Measurements from ENCODE around the gene ACER1.

The ACER1 gene

GRCh38 chr19:6263735-6264444 is 69.5 kb downstream of the ACER1 start:
- no peak for DNase-seq

DNA sequence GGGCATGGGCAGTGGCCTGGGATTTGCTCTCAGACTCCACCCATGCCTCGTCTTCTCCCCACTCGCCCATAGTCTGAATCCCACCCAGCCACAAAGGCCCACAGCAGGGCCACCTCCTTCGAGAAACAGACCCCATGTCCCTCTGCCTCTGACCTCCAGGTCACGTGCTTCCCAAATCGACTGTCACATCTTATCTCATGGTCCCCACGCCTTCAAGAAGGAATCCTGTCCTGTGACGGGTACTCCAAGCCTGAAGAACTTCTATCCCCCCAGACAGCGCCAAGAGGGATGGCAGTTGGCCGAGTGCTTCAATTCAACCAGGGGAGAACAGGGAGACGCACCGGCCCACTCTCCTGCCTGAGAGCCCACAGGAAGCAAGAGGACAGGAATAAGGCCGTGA is 70.1 kb downstream of the ACER1 start:
- DNase-seq: no peak

DNA sequence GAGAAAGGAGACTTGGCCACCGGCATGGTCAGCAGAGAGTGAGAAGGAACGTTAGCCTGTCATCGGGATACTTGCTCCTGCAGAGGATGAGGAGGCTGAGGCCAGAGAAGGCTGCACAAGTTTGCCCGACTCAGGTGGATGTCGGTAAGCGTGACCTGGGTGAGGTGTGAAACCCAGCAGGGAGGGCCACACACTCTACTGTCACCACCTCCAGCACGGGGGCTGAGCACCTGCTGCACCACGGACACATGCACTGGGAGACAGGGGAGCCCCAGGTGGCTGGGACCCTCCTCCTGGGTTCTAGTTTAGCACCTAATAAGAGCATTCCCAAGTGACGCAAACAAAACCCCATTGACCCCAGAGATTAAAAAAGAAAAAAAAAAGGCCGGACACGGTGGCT is 70.9 kb downstream of the ACER1 start:
- no peak for DNase-seq

DNA sequence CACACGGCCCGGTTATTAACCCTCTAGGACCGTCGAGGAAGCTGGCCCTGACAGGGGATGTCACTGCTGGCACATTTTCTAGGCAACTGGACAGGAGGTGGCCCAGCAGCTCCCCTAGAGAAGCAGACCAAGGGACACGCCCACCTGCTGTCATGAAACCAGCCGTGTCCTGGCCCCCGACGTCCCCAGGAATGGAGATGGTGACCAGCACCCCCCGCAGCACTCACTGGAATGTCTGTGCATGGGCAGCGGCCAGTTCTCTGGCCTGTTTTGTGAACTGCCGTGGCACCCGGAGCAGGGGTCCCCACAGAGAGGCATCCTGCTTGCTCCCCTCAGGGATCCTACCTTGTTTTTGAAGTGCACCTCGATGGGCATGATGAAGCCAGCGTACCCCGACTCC is 71.5 kb downstream of the ACER1 start:
- no peak for DNase-seq

DNA sequence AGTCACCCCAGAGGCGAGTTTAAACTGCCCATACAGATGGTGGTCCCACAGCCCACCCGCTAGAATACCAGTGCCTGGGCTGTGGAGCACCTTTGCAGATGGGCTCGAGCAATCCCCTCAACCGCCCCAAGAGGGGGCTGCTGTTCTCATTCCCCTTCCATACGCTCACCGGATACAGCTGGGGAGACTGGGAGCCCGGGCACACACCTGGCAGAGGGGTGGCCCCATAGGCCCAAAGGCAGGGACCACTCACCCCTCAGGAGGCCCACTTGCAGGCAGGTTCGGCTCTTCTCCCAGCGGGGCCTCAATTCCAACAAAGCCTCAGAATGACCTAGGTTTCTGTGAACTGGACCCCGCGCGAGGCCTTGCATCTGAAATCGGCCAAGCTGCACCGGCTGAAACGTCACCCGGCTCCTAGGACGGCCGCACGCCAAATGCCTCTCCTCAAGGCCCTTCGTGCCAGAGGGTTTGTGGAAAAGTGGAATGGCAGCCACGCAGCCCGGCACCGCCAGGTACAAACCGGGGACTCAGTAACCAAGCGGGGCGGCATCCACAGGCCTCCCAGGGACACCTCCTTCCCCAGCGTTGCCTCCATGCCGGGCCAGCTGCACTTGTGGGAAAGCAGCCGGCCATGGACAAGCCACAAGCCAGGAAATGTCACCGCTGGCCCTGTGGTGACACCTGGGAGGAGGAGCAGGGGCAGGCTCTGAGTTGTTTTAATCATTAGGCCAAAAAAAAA is 72.3 kb downstream of the ACER1 start:
- DNase-seq: no peak

DNA sequence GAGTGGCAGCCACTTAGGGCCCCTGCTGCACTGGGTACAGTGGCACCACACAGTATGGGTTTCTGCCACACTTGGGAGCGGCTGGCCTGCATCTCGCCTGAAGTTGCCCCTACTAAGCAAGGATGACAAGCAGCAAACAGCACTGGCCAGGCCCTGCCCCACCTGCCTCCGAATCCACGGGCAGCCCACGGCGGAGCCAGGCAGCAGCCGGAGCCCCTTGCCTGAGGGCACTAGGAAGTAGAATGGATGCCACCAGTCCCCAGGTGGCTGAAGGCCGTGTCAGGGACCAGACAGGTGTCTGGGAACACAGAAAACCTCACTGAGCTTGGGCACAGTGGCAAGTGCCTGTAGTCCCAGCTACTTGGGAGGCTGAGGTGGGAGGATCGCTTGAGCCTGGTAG is 73.0 kb downstream of the ACER1 start:
- DNase-seq: no peak

DNA sequence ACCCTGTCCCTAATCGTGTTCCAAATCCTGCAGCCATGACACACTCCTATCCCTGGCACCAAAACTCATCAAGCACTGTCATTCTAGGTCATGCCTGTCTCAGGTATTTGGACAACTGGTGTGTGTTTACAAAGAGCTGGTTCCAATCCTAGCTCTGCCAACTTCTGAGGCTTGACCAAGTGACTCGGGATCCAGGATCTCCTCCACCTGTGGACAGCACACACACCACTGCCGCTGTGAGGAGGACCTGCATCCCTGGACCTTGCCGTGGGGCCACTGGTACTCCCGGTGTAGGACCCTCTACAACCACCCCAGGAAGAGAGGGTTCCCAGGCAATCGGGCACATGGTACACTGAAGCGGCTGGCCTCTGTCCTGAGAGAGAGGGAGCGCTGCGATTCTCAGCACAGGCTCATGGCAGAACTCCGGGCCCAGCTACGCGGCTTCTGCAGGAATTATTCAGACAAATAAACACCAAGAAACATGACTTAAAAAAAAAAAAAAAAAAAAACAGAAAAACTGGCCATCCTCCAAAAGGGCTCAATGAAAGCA is 74.0 kb downstream of the ACER1 start:
- no peak for DNase-seq

DNA sequence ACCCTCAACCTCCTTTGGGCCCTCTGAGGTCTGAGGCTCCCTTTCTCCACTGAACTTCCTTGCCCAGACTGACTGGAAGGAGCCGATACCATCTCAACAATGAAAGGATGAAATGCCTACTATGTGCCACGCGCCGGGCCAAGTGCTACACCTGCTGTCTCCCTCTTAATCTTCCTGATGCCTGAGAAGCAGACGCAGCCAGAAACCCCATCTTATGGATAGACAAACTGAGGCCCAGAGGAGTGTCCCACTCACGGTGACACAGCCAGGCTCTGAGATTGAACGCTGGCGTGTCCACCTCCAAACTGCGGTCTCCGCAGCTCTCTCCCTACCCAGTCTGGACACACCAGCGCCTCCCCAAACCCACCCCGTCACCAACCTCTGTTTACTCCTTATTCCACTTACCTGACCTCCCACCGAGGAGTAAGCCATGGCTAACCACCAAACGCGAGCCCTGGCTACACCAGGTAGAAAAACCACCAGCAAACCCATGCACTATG is 74.5 kb downstream of the ACER1 start:
- no peak for DNase-seq
